Activated CD4-positive, CD25-positive, alpha-beta regulatory T cell treated with anti-CD3 and anti-CD28 coated beads, Interleukin-2, amount 50 U/mL, for 24 hours (primary cell): Measurements from ENCODE around the gene GALNT3.
A peak's percentile ranks its signal among the peaks of the same experiment; 100 is the strongest.

Experiments used
- ATAC-seq, 2 donors: fragments of 150-1000 bp; cut with Tn5 transposase; one replicate each; pipeline ENCODE4 v1.10.0; 2021; ENCODE audit warnings: mild to moderate bottlenecking in 1 of 2, moderate library complexity in 1 of 2

The GALNT3 gene

DNA sequence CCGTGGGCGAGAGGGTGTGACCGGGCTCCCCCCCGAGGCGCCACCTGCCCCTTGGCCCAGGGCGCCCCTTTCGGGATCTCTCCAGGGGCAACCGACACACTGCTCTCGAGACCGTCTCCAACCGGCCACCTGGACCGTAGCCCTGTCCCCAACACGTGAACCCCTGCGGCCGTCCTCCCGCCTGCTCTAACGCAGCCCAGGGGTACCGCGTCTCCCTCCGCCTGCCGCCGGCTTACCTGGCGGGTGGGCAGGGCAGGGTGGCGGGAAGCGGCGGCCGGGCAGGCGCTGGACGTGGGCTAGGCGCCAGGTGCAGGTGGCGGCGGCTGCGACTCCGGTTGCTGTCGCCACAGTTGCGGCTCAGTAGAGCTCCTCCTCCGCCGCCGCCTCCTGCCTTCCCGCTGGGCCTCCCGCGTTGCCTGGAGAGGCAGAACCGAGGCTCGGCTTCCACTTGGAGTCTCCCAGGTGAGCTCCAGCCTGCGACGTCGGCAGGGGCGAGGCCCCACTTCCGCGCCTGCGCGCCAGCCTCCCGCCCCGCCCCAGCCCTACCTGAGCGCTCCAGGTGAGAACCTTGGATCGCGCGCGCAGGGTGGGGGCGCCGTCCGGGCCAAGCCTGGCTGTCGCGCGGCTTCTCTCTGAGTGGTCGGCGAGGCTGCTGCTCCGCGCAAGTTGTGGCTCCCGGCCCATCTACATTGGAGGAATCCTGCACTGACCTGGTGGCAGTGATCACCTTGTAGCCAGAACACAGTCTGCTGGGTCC lies at the start of gene GALNT3:
TSS of gene GALNT3 (minus strand) at position 469 of the 757 bp plus-strand sequence. CDS start 23,547 bp downstream, outside the sequence.
- peak; percentile 24 to 40 for ATAC-seq

DNA sequence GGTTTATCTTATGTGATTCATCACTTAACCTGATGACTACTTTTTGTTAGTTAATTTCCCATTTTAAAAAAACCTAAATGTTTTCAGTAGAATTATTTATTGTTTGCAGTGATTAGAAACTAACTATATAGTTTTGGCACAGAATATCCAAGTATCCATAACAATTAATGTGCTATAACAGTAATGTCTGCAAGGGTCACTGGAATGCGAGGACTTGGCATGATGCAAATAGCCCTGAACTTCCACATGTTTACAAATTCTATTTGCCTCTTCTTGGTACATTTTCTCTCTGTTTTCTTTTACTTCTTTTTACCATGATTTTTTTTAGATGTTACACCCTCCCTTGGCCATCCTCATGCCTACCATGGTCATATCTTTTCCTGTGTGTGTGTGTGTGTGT lies 49.3 kb upstream of the GALNT3 start:
- ATAC-seq = no peak

DNA sequence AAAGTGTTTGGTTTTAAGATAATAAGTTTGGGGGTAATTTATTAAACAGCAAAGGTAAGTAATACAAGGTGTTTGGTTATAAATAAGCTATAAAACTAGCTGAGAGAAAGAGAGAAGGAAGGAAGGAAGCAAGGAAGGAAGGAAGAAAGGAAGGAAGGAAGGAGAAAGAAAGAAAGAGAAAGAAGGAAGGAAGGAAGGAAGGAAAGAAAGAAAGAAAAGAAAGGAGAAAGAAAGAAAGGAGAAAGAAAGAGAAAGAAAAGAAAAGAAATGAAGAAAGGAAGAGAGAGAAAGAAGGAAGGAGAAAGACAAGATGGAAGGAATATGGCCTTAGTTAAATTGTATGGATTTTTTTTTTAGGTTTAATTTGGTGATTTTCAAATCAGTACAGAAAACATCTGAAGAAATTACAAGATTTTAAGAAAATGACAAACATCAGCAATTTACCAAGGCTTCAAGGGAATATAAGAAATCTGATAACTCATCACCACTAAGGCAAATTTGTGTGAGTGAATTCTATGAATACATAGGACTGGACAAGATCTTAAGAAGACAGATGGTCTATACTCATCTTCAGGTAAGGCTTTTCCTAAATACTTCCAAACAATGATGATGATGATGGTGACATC lies 46.4 kb upstream of the GALNT3 start:
- ATAC-seq = no peak

DNA sequence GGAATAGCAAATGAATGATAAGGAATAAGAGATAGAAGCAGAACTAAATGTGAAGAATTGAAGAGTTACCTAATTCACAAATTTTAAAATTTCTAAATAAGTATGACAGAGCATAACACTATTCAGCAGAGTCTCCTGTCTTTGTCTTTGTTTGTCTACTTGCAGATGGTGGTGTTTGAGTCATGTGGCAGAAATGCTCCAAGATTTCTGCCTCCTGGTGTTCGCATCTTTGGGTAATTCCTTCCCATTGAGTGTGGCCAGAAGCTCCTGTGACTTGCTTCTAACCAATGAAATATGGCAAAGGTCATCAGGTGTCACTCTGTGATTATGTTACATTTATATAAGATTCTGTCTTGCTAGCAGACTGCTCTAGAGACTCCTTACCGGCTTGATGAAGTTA lies 45.6 kb upstream of the GALNT3 start:
- no peak for ATAC-seq

DNA sequence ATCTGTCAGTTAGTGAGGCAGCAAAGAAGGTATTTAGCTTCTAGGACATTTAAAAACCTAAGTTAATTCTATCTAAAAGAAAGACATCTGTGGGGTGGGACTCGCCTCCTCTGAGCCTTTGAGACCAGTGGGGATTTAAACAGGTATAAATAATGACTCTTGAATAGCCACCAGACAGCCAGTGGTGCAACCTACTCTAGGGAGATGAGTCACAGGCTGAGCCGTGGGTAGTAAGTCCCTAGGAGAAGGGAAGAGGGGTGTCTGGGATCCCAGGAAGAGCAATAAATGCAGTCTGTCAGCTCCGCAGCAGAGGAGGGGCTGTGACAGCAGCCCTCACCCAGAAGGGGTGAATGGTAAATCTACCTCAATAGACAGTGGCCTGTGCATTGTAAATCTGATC lies 43.1 kb upstream of the GALNT3 start:
- no peak for ATAC-seq

DNA sequence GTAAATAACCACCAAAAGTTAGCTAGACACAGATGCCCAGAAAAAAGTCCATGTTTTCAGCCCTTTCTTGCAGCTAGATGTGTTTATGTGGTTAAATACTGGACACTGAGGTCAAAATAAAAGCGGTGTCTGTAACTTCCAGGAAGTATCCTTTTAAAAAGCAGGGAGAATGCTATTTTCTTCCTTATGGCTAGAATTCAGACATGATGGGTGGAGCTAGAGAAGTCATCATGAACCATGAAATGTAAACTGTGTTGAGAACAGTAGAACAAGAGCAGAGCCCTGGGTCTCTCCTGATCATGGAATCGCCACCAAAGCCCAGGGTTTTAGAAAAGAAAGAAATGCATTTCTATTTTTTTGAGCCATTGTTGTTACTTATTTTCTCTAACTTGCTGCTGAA lies 41.3 kb upstream of the GALNT3 start:
- no peak for ATAC-seq

DNA sequence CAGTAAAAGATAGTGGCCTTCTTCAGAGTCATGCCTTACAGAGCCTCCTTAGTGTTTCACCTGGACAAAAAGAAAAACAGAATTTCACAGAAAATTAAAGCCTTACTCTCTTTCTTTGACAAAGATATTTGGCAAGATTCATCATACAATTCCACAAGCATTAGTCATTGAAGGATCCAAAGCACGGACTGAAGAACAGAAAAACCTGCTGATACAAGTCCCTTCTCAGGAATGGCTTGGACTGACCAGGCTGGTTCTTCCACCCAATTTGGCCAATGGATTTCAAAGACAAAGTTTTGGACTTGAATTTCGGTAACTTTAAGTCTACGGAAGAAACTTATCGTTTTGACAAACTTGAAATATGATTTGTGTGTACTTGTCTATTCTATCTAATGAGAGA lies 39.1 kb upstream of the GALNT3 start:
- ATAC-seq = no peak

DNA sequence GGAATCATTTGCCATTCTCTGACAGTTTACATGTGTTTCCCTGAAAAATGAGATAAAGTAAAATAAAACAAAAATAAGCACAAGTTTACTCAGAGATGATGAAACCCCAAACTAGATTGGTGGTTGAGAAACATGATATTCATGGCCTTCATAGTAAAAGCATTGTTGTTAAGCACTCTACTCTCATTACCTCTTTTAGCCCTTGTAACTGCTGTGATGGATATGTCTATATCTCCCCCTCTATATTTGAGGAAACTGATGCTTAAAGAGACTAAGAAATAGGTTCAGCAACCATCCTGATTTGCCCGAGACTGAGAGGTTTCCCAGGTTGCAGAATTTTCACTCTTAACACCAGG lies 33.9 kb upstream of the GALNT3 start:
- no peak for ATAC-seq

DNA sequence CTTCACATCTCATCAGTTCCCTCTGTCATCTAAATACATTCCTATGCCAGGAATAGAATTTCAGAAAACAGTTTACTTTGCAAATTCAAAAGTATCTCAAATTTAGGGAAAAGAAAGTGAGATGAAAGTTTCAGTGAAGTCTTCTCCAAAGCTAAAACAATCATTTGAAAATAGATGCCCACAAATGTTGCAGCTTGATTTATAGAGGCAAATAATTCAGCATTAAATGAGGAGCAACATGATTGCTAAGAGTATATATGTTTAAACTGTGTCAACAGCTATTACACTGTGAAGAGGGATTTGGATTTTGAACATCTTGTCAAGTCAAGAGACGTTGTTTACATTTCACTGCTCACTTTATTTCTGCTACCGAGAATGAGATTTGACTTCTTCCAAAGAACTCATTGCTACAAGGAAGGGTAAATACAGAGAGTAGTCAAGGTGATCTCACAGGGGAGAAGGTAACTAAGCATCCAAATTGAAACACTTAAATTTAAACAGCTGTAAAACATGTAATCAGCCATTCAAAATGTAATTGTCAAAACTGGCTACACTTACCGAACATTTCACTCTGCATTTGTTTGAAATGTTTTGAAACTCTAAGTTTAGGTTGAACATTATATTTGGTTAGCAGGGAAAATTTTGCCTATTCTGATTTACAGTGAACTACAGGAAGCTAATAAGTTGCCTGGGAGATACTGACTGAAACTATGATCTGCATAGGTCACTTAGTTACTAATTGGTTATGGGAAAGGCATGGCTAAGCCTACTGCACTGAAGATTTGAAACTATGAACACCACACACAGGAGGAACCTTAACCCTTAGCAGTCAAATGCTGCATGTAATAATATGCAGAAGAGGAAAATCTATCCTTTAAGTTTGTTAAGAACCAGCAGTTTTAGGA lies 33.2 kb upstream of the GALNT3 start:
- no peak for ATAC-seq

DNA sequence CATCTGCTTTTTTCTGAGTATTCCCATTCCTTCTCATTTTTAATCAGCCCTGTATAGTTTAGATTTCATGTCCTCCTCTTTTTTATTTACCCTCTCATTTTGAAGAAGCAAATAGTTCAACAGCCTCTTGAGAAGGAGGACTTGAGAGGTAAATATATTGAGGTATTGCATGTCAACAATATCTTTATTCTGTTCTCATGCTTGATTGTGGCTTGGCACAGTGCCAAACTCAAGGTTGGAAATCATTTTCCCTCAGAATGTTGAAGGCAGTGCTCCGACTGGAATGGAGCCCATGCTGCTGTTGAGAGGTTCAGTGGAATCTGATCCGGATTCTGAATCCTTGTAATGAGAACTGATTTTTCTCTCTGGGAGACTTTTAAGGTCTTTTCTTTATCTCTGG lies 31.0 kb upstream of the GALNT3 start:
- ATAC-seq = no peak

DNA sequence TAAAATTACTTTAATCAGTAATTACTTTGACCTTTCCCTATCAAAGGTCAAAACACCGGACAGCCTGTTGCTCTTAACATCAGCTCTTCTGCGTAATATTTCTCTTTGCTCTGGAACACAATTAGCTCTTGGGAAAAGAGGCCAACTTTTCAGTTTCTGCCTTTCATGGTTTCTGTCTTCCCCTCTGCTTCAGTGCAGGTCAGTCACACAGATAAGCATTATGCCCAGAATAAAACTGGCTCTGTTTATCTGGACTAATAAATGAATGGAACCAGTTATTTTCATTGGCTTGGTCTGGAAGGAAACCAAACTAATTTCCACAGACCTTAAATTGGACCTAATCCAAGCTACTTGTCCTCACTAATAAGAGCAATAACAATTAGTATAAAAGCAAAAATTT lies 26.2 kb upstream of the GALNT3 start:
- no peak for ATAC-seq

DNA sequence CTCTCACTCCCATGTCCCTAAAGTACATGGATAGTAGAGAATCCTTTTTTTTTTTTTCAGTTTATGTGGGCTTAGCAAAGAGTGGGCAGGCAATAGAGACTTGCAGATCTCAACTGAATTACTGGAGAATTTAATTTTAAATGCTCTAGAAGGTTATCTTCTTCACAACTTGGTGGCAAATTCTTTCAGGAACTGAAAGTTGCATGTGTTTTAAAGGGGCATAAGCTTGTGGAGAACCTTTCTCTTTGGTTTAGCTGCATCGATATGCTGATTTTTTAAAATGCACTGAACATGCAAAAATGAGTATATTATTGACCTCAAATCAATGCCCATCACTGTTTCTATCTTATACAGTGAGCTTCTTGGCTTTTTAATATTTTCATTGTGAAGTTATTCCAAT lies 24.9 kb upstream of the GALNT3 start:
- no peak for ATAC-seq

DNA sequence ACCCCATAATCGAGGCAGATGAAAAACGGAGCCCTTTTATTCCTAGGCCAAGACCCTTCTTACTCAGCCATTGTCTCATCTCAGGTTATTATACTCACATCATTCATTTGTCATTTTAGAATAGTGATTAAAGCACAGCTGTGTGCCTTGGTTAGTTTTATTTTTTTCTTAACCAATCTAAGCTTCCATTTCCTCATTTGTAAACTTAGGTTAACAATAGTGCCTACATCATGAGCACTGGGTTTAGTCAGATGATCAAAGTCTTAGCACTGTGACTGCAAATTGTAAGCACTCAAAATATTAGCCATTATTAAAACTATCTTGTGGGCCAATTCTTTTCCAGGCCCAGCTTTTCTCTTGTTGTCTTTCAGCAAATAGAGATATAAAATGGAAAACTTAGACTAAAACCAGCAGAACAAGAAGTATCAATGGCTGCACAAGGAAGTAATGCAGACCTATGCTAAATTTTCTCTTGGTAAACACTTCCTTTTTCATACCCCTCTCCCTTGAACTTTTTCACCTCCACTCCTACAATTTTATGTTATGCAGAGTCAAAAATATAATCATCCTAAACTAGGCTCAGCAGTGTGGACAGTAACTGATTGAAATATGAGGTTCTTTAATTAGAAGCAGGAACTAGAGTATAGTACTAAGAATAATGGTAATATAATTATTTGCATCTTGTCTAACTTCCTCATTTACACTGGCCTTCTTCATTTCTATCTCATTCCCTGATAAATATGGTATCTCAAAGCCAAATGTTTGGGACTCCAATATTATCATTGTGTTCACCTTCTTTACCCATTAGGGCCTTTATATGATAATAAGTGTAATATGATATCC lies 21.5 kb upstream of the GALNT3 start:
- no peak for ATAC-seq

DNA sequence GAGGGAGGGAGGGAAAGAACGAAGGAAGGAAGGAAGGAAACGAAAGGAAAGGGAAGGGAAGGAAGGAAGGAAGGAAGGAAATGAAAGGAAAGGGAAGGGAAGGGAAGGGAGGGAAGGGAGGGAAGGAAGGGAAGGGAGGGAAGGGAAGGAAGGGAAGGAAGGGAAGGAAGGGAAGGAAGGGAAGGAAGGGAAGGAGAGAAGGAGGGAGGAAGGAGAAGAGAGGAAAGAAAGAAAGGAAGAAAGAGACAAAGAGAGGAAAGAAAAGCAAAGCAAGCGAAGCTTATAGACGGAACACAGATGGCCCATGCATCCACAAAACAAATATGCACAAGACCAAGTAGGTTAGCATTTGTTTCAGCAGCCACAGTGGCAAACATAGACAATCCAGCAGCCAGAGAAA lies 20.4 kb upstream of the GALNT3 start:
- no peak for ATAC-seq

DNA sequence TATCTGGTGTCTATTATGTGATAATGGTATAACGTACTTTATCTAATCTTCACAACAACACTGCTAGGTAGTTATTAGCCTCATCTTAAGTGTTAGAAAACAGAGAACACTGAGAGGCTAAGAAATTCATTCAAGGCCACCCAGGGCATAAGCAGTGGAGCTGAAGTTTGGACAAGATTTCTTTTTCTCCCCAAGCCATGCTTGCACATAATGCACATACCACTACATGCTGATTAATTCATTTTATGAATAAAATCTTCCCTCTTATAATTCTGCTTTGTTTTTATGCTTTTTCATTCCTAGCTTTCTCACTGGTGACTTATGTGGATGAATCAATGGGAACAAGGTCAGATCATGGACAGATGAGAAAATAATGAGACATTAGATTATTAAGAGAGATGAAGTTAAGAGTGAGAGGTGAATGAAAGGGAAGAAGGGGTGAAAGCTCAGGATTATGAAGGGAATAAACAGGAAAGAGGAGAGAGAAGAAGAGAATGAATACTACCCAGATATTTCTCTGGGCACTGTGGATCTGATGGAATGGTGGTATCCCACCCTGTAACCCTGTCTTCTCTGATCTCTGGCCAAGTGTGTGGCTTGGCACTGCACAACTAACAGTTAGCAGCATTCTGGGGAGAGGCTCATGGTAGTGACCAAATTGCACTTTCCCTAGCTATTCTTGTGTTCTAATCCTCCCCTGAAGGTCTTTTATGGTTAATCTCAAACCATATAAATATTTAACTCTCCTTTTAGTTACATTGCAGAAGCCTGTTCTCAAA lies 17.7 kb upstream of the GALNT3 start:
- no peak for ATAC-seq

DNA sequence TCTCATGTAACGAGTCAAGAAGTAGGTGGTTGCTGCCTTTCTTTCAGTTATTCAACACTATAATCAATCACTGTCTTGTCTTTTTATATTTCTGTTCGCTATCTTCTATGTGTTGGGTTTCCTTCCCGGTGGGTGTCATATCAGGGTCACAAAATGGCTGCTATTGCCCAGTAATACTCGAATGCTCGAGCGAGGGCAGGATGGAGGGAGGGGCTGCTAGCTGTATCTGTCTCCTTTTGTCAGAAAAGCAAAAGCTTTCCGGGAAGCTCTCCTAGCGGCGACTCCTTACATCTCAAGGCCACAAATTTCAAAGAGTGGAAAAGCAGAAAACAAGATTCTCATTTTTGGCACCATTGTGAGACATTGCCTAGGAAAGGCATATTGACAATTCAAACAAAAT lies 16.4 kb upstream of the GALNT3 start:
- ATAC-seq = no peak

DNA sequence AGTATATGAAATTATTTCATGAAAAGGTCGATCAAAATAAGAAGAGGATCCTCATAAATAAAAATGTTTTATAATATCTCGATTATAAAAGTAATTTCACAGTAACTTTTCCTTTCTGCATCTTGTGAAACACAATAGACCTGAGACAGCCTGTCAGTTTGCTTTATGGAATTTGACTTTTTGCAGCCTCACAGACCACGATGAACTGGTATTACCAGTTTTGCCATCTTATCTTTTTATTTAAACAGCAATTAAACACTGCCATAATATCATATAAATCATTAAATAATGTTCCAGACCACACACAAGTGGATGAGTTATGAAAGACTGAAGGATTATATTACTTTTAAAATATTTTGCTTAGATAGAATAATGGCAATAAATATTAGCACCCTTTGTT lies 10.7 kb upstream of the GALNT3 start:
- no peak for ATAC-seq

DNA sequence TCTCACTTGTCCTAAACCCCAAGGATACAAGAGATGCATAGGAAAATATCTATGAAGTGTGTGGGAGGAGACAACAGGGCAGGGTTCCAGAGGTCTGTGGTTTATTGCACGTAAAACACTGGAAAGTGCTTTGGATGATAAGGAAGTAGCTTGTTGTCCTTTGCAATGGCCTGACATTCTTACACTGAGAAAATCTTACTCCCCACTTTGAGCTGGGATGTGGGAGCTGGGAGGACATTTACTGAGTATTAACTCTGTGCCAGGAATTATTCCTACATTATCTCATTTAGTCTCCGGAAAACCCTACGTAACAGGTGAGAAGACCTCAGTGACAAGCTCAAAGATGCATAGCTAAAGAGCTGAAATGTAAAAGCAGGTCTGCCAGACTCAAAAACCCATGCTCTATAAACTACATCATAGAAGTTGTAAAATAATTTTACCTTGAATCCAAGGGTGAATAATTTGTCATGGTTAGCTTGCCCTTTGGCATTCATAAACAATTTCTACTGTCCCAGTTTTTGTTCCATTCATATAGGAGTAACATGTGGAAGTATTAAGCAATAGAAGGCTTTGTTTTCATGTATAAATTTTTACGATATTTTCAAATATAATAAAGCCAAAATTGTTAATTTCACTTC lies 9.2 kb upstream of the GALNT3 start:
- ATAC-seq = no peak

DNA sequence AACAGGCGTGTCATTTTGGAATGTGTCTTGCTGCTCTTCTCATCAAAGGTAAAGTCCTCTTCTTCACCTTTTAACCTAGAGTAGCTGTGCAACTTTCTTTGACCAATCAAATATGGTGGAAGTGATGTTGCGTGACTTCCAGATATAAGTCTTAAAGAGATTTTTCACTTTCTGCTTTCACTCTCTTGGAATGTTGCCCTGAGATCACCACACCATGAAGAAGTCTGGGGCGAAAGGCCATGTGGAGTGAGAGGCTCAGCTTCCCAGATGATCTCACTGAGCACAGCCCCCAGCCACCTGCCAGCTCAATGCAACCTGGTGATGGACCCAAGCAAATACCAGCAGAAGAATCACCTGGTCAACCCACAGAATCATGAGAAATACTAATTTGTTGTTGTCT lies 7.1 kb upstream of the GALNT3 start:
- ATAC-seq = no peak

DNA sequence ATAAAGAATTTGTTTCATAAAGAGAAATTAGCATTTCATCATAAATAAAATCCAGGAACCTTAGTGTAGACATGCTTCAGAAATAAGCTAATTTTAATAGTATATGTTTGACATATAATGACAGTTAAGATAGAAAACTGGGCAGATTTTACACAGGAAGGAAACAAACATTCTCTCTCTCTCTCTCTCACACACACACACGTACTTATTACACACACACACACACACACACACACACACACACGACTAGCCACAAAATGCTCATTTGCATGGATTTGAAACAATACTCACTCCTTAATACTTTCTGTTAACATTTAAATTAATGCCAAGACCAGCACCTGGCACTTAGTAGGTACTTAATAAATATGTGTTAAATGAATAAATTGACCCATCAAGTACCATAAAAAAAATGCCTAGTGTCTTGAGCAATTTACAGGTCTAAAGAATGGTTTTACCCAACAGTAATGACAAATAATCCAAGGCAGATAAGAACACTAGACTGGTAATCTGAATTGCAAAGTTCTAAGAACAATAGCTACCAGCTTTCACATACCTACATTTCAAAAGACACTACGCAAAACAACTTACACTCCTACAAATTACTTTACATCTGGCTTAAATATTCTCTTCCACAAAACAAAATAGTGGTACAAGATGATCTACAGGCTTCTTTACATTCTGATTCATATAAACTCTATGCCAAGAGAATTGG lies 2.9 kb upstream of the GALNT3 start:
- ATAC-seq = no peak

DNA sequence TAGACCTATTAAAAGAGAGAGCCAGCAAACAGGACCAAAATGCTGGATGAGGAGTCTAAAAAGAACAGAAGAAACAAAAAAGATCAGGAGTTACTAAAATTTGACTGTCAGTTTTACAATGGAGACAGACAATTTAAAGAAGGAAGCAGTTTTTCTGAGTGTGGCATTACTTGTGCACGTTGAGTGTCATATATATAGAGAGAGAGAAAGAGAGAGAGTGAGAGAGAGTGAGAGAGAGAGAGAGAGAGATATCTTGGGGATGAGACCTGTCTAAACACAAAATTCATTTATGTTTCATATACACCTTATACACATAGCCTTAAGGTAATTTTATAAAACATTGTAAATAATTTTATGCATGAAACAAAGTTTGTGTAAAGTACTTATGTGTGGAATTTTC lies 2.1 kb upstream of the GALNT3 start:
- ATAC-seq = no peak
